ENCODE results near the gene B3GAT1.

B3GAT1 gene

GRCh38 chr11:134407923-134408322, 4.1 kb downstream of the B3GAT1 start:
- DNase-seq, result no peak

GRCh38 chr11:134407321-134407828, 4.7 kb downstream of the B3GAT1 start:
- DNase-seq, result no peak

GRCh38 chr11:134406264-134407185, 5.5 kb downstream of the B3GAT1 start:
- DNase-seq, result no peak

GRCh38 chr11:134405841-134406240, 6.2 kb downstream of the B3GAT1 start:
- no peak for DNase-seq

GRCh38 chr11:134405436-134405835, 6.6 kb downstream of the B3GAT1 start:
- no peak for DNase-seq

GRCh38 chr11:134404575-134405341, 7.3 kb downstream of the B3GAT1 start:
- DNase-seq, result no peak

GRCh38 chr11:134402910-134403309, 9.1 kb downstream of the B3GAT1 start:
- DNase-seq, result no peak

GRCh38 chr11:134401825-134402809, 9.9 kb downstream of the B3GAT1 start:
- DNase-seq, result no peak

GRCh38 chr11:134399996-134400395, 12.0 kb downstream of the B3GAT1 start:
- DNase-seq, result no peak

GRCh38 chr11:134399293-134399654, 12.8 kb downstream of the B3GAT1 start:
- DNase-seq, result no peak

- no peak for DNase-seq
Observed at GRCh38 chr11:134398644-134399292, 13.3 kb downstream of the B3GAT1 start.

- no peak for DNase-seq
Observed at GRCh38 chr11:134398079-134398444, 14.0 kb downstream of the B3GAT1 start.

- DNase-seq, result no peak
Observed at GRCh38 chr11:134397304-134398078, 14.6 kb downstream of the B3GAT1 start.

- DNase-seq, result no peak
Observed at GRCh38 chr11:134395002-134395401, 17.0 kb downstream of the B3GAT1 start.

GRCh38 chr11:134394311-134394710, 17.7 kb downstream of the B3GAT1 start:
- DNase-seq, result no peak

- no peak for DNase-seq
Observed at GRCh38 chr11:134393638-134394037, 18.4 kb downstream of the B3GAT1 start.

- no peak for DNase-seq
Observed at GRCh38 chr11:134392953-134393615, 19.0 kb downstream of the B3GAT1 start.

- DNase-seq, result no peak
Observed at GRCh38 chr11:134391656-134392055, 20.4 kb downstream of the B3GAT1 start.

- no peak for DNase-seq
Observed at GRCh38 chr11:134390706-134391569, 21.1 kb downstream of the B3GAT1 start.
